Fibroblast of villous mesenchyme (primary cell): ENCODE results near the gene LACRT. TPM values are rescaled to one million over a fixed set of nuclear protein-coding genes. Genes with fewer than 3 reads are reported as not detected.

Source experiments
- DNase-seq: peaks from one replicate; pipeline ENCODE4 v3.0.0-alpha.2; 2010; ENCODE audit warnings: low read depth
- H3K4me3 ChIP-seq: 2 replicates; pipeline ENCODE4 v1.5.1; 2011; ENCODE audit warnings: low read depth, mild to moderate bottlenecking, low read length
- total RNA-seq: library from RNA; depleted of rRNA; stranded (reverse); fragments of >200 nt; gene quantifications from 2 replicates; pipeline ENCODE4 v1.2.3, GENCODE V29; 2012
- TF ChIP-seq, protein P1 (sequence below): IDR thresholded peaks from 2 replicates; pipeline ENCODE4 v1.5.1; 2012; ENCODE audit warnings: low read depth, mild to moderate bottlenecking, low read length; ENCODE audit not compliant: insufficient read depth

The LACRT gene
- total RNA-seq, 1 donor: not detected

GRCh38 chr12:54608769-54609168 lies 25.9 kb downstream of the LACRT start:
- H3K4me3 ChIP-seq: no peak overlapping the region
- DNase-seq: no peak
- TF ChIP-seq, protein P1, sequence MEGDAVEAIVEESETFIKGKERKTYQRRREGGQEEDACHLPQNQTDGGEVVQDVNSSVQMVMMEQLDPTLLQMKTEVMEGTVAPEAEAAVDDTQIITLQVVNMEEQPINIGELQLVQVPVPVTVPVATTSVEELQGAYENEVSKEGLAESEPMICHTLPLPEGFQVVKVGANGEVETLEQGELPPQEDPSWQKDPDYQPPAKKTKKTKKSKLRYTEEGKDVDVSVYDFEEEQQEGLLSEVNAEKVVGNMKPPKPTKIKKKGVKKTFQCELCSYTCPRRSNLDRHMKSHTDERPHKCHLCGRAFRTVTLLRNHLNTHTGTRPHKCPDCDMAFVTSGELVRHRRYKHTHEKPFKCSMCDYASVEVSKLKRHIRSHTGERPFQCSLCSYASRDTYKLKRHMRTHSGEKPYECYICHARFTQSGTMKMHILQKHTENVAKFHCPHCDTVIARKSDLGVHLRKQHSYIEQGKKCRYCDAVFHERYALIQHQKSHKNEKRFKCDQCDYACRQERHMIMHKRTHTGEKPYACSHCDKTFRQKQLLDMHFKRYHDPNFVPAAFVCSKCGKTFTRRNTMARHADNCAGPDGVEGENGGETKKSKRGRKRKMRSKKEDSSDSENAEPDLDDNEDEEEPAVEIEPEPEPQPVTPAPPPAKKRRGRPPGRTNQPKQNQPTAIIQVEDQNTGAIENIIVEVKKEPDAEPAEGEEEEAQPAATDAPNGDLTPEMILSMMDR: no peak

DNA sequence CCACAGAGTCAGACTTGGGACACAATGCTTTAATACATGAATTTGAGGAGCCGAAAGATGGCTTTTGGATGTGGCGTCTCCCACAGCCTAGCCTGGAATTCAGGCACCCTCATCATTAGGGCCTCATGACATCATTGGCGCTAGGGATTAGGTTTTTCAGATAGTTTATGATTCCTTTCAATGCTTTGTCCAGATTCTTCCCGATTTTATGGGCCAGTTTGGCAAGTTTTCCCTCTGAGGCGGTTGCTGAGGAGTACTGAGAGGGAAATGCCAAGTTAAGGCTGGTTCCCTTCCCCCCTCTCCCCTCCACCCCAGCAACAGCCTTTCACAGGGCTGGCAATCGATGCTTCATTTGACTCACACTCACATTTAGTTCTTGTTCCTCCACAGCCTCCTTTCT lies 26.5 kb downstream of the LACRT start:
- no peak overlapping the region for H3K4me3 ChIP-seq
- TF ChIP-seq, protein P1: no peak
- DNase-seq: no peak

GRCh38 chr12:54606556-54606955 lies 28.1 kb downstream of the LACRT start:
- H3K4me3 ChIP-seq: no peak overlapping the region
- TF ChIP-seq, protein P1: no peak
- DNase-seq: no peak

DNA sequence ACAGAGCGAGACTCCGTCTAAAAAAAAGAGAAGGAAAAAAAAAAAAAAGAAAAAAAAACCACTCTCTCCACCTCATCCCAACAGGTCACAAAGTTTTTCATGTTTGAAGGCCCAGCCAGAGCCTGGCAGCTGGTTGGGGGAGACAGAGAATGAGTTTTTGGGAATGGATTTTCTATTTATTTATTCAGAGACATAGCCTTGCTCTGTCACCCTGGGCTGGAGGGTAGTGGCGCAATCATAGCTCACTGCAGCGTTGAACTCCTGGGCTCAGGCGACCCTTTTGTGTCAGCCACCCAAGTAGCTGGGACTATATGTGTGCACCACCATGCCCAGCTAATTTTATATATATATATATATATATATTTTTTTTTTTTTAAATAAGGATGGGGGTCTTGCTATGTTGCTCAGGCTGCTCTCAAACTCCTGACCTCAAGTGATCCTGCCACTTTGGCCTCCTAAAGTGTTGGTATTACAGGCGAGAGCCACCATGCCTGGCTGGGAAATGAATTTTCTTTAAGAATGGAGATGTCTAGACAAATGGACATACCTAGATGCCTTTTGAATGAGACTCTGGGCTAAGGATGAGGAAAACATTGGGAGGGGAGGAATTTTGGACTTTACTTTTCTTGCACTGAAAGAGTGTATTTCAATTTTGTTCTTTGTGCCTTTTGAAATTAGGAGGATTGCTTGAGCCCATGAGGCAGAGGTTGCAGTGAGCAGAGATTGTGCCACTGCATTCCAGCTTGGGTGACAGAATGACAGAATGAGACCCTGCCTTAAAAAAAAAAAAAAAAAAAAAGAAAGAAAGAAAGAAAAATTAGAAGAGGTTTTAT lies 29.3 kb downstream of the LACRT start:
- TF ChIP-seq, protein P1: no peak
- no peak for DNase-seq
- no peak overlapping the region for H3K4me3 ChIP-seq

DNA sequence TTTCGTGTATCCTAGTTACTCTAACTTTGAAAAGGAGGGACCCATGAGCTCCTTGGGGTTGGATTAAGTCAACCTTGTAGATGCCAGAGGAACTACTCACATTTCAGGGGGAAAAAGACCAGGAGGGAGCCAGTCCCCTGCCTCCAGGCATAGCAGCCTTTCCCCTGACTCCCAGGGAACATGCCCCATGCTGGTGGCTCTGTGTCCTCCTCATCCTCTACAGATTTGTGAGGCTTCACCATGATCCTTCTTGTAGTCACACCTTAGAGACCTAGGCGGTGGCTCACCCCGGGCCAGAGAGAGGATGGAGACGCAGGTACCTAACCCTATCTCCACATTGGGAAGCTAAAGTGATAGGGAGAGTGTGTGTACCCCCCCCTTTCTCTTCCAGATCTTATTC lies 30.3 kb downstream of the LACRT start:
- no peak overlapping the region for H3K4me3 ChIP-seq
- TF ChIP-seq, protein P1: no peak
- DNase-seq: no peak

- no peak for DNase-seq
- H3K4me3 ChIP-seq: no peak overlapping the region
- TF ChIP-seq, protein P1: no peak
Observed at GRCh38 chr12:54603872-54604271, 30.8 kb downstream of the LACRT start.
